K562 (cell line): ENCODE results near the gene ZFYVE27. TPM values are rescaled to one million over a fixed set of nuclear protein-coding genes. Genes with fewer than 3 reads are reported as not detected.

Source experiments
- ATAC-seq: fragments of 200-7000 bp; cut with Tn5 transposase; 3 replicates; pipeline ENCODE4 v1.9.1; 2020; ENCODE audit warnings: moderate library complexity
- BruUV-seq: library from RNA; stranded (reverse); fragments of 400-500 nt; replicated peaks from 2 replicates; lab custom pipeline; 2021; lab: Mats Ljungman, UMichigan
- CTCF ChIA-PET: fragments of 300-600 bp; formaldehyde crosslinking; extraction: SDS; loops from one replicate; lab custom pipeline; 2021; ENCODE audit warnings: low intra/inter-chr PET ratio; lab: Yijun Ruan, JAX
- POLR2A ChIA-PET: fragments of 300-600, 350-650 bp; sonication (Branson Sonifier 250); formaldehyde crosslinking; extraction: SDS; loops from one replicate; lab custom pipeline; 2021; ENCODE audit warnings: antibody characterized with exemption, inconsistent platforms; lab: Yijun Ruan, JAX
- DNase-seq, 4 experiments: peaks; one replicate each; pipeline versions ENCODE4 v3.0.0 to v3.0.0-alpha.2; 2011 to 2018; ENCODE audit warnings: low spot score in 3 of 4, mixed read lengths in 3 of 4; ENCODE audit errors: extremely low read depth in 1 of 4
- FAIRE-seq: peaks from 2 replicates; lab custom pipeline; 2011; peaks lifted over from hg19 to GRCh38; lab: Jason Lieb, UNC
- H2AFZ ChIP-seq: 2 replicates; pipeline ENCODE4 v1.6.0; 2011; ENCODE audit warnings: low read depth, low read length, control low read depth, inconsistent platforms
- H3K27ac ChIP-seq: fragments of 200-600 bp; 3 replicates; pipeline ENCODE4 v1.8.0; 2011; ENCODE audit warnings: low read depth, mild to moderate bottlenecking, control low read depth, inconsistent platforms, low read length, moderate library complexity, mixed read lengths; ENCODE audit errors: extremely low read depth
- H3K27me3 ChIP-seq, 2 experiments: fragments of 300-600 bp in 1 of 2; 2 replicates in 1 of 2; 3 replicates in 1 of 2; pipeline versions ENCODE4 v1.6.0 to v1.8.0; 2011; ENCODE audit warnings: inconsistent platforms in 2 of 2, low read length in 2 of 2, mild to moderate bottlenecking in 1 of 2, mixed read lengths in 1 of 2, moderate library complexity in 1 of 2; ENCODE audit not compliant: control insufficient read depth in 2 of 2, insufficient read depth in 2 of 2
- H3K36me3 ChIP-seq: fragments of 300-600 bp; 3 replicates; pipeline ENCODE4 v1.8.0; 2011; ENCODE audit warnings: mild to moderate bottlenecking, low read length, inconsistent platforms; ENCODE audit not compliant: control insufficient read depth, insufficient read depth
- H3K4me1 ChIP-seq, 2 experiments: fragments of 200-600 bp in 1 of 2; replicated peaks in 1 of 2; 2 replicates in 1 of 2; 3 replicates in 1 of 2; pipeline versions ENCODE4 v1.5.1 to v1.8.0; 2011; ENCODE audit warnings: inconsistent platforms in 2 of 2, low read length in 2 of 2, mild to moderate bottlenecking in 1 of 2, mixed read lengths in 1 of 2, moderate library complexity in 1 of 2; ENCODE audit not compliant: control insufficient read depth in 2 of 2, insufficient read depth in 2 of 2
- H3K4me2 ChIP-seq: 2 replicates; pipeline ENCODE4 v1.6.1; 2011; ENCODE audit warnings: low read length, control low read depth, inconsistent platforms, mixed read lengths; ENCODE audit not compliant: insufficient read depth
- H3K4me3 ChIP-seq: fragments of 200-600 bp; sonication (generic), shearing (Covaris generic); 2 replicates; pipeline ENCODE4 v1.5.1; 2016; ENCODE audit warnings: control low read depth, inconsistent platforms
- H3K79me2 ChIP-seq: fragments of 200-600 bp; 3 replicates; pipeline ENCODE4 v1.8.0; 2011; ENCODE audit warnings: low read length, inconsistent platforms; ENCODE audit not compliant: control insufficient read depth, insufficient read depth
- H3K9ac ChIP-seq, 2 experiments: 2 replicates each; pipeline versions ENCODE4 v1.6.0 to v1.6.1; 2011; ENCODE audit warnings: low read depth in 2 of 2, low read length in 2 of 2, control low read depth in 1 of 2, inconsistent platforms in 1 of 2, mild to moderate bottlenecking in 1 of 2, mixed read lengths in 1 of 2; ENCODE audit not compliant: insufficient read depth in 1 of 2
- H3K9me1 ChIP-seq: one replicate; pipeline ENCODE4 v1.6.0; 2011; ENCODE audit warnings: inconsistent platforms, mild to moderate bottlenecking, low read length, moderate library complexity; ENCODE audit not compliant: control insufficient read depth, insufficient read depth
- H3K9me3 ChIP-seq: replicated peaks from 2 replicates; pipeline ENCODE4 v1.5.1; 2011; ENCODE audit warnings: low read depth, low read length, inconsistent platforms; ENCODE audit not compliant: control insufficient read depth, insufficient read depth
- H4K20me1 ChIP-seq: replicated peaks from 2 replicates; pipeline ENCODE4 v1.6.1; 2011; ENCODE audit warnings: low read length, inconsistent platforms, mixed read lengths; ENCODE audit not compliant: control insufficient read depth, insufficient read depth
- ELF4 ChIP-seq: fragments of 450-650 bp; formaldehyde crosslinking; IDR thresholded peaks from 2 replicates; pipeline ENCODE4 v1.4.0; 2022; ENCODE audit warnings: missing genetic modification characterization
- EP300 ChIP-seq: IDR thresholded peaks from 2 replicates; pipeline ENCODE4 v1.6.1; 2012; ENCODE audit warnings: low read length, improper control_type of control experiment
- FOXJ2 ChIP-seq: fragments of 200-800 bp; sonication (Bioruptor generic); IDR thresholded peaks from 2 replicates; pipeline ENCODE4 v1.6.1; 2016; ENCODE audit warnings: missing genetic modification characterization, missing compliant biosample characterization
- FOXO4 ChIP-seq: fragments of 450-650 bp; formaldehyde crosslinking; IDR thresholded peaks from 2 replicates; pipeline ENCODE4 v1.4.0; 2020; ENCODE audit warnings: mild to moderate bottlenecking, moderate library complexity
- MCM2 ChIP-seq: fragments of 450-650 bp; IDR thresholded peaks from 2 replicates; pipeline ENCODE4 v1.6.1; 2017; ENCODE audit warnings: low read depth, mild to moderate bottlenecking
- NCOA2 ChIP-seq, 2 experiments: fragments of 450-650 bp; IDR thresholded peaks; 2 replicates each; pipeline ENCODE4 v1.6.1; 2018; ENCODE audit warnings: mild to moderate bottlenecking in 2 of 2, moderate library complexity in 1 of 2; ENCODE audit not compliant: partially characterized antibody in 2 of 2
- POLR2AphosphoS5 ChIP-seq: IDR thresholded peaks from 2 replicates; pipeline ENCODE4 v1.6.1; 2011; ENCODE audit warnings: mild to moderate bottlenecking, low read depth, low read length, moderate library complexity; ENCODE audit not compliant: control insufficient read depth, insufficient read depth
- SAFB ChIP-seq: fragments of 200-400 bp; formaldehyde crosslinking; IDR thresholded peaks from 2 replicates; pipeline ENCODE4 v1.6.1; 2017; ENCODE audit warnings: low read depth, low read length, borderline replicate concordance
- SAFB2 ChIP-seq: fragments of 200-400 bp; formaldehyde crosslinking; IDR thresholded peaks from 2 replicates; pipeline ENCODE4 v1.6.1; 2018; ENCODE audit warnings: borderline replicate concordance, low read length, low read depth, moderate library complexity; ENCODE audit not compliant: severe bottlenecking
- SMARCC2 ChIP-seq: fragments of 450-650 bp; IDR thresholded peaks from 2 replicates; pipeline ENCODE4 v1.6.1; 2017; ENCODE audit warnings: antibody characterized with exemption, moderate library complexity, mild to moderate bottlenecking, low read depth
- SRSF3 ChIP-seq: fragments of 200-400 bp; formaldehyde crosslinking; IDR thresholded peaks from 2 replicates; pipeline ENCODE4 v1.6.1; 2016; ENCODE audit warnings: mild to moderate bottlenecking, low read length, moderate library complexity; ENCODE audit not compliant: insufficient read depth
- ZFP30 ChIP-seq: fragments of 250-450 bp; sonication (Bioruptor Pico); IDR thresholded peaks from 2 replicates; pipeline ENCODE4 v1.8.0; 2022; ENCODE audit warnings: moderate library complexity, mild to moderate bottlenecking, inconsistent platforms, borderline replicate concordance
- WGBS: fragments of 100-300 bp; shearing (Covaris generic); methylation state at CpG from one replicate; pipeline ENCODE4 v1.1.6; 2016; ENCODE audit warnings: low coverage, mixed read lengths; ENCODE audit not compliant: insufficient coverage; ENCODE audit errors: missing lambda C conversion rate; 5-methylcytosine and 5-hydroxymethylcytosine counted together
- in situ Hi-C: fragments of 300-500 bp; cut with MboI; formaldehyde crosslinking; loops from 4 replicates; pipeline ENCODE4 v1.15.0; 2018; ENCODE audit warnings: inconsistent platforms, mixed read lengths
- intact Hi-C: fragments of 100-400 bp; cut with micrococcal nuclease; formaldehyde crosslinking; loops from 2 replicates; pipeline ENCODE4 v1.14.2; 2022
- polyA plus RNA-seq, 8 experiments: library from polyadenylated mRNA; depleted of rRNA in 4 of 8; stranded (reverse) in 5 of 8; unstranded in 3 of 8; fragments of >200 nt; fragmentation: Nextera tagmentation in 2 of 8; fragmentation: Illumina TruSeq in 1 of 8; extraction: Ambion mirVana in 2 of 8; extraction: Trizol in 1 of 8; gene quantifications; 2 replicates each; pipeline versions ENCODE4 v1.2.1 to v1.2.3, GENCODE V29; 2011 to 2014; ENCODE audit warnings: inconsistent platforms in 1 of 8, missing spikeins in 1 of 8
- total RNA-seq, 7 experiments: library from RNA; depleted of rRNA in 6 of 7; stranded (reverse); fragments of >200 nt in 6 of 7; fragmentation: Illumina TruSeq in 2 of 7; extraction: Trizol in 2 of 7; gene quantifications; 2 replicates each; pipeline versions ENCODE4 v1.2.1 to v1.2.3, GENCODE V29; 2011 to 2021; ENCODE audit warnings: low replicate concordance in 1 of 7
- TF ChIP-seq, protein P1 (sequence below): fragments of 450-650 bp; formaldehyde crosslinking; IDR thresholded peaks from 2 replicates; pipeline ENCODE4 v1.4.0; 2020; ENCODE audit warnings: mild to moderate bottlenecking, moderate library complexity
- TF ChIP-seq, protein P2 (sequence below): sonication (generic); formaldehyde crosslinking; IDR thresholded peaks from 2 replicates; pipeline ENCODE4 v1.8.1; 2023; ENCODE audit warnings: mild to moderate bottlenecking, missing genetic modification reagents
- TF ChIP-seq, protein P3 (sequence below): fragments of 250-450 bp; sonication (Bioruptor Pico); IDR thresholded peaks from 2 replicates; pipeline ENCODE4 v1.8.0; 2021; ENCODE audit warnings: mild to moderate bottlenecking, moderate library complexity

The ZFYVE27 gene
- total and polyA plus RNA-seq, 9 of the 15 experiments (the other 6 are each of a cell fraction or from before 2014, with no cell fraction given) = 0.81 to 21.9 (median 15.3) TPM

GRCh38 chr10:97705006-97705670 lies 31.8 kb upstream of the ZFYVE27 start:
- Histone ChIP-seq H3K9me1 (no peaks in the 10 kb centered on the region), H3K79me2 (no peaks in the 10 kb centered on the region), H3K9me3 (no peaks in the 10 kb centered on the region), H4K20me1 (no peaks in the 10 kb centered on the region; the same call in 1 of the 2 replicates), H3K9ac (no peak overlapping the region), H3K36me3 (no peaks in the 10 kb centered on the region), H3K27me3 (no peaks in the 10 kb centered on the region), H3K4me3 (no peak overlapping the region), H3K27ac (no peak overlapping the region), H2AFZ (no peak overlapping the region), H3K4me1 (peaks cover 0 to 3% of the 10 kb centered on the region in 2 experiments; a peak in 4 of 5 replicates), H3K4me2 (no peak overlapping the region)
- 38% methylated on average over 3 of the region's 3 CpGs for WGBS
- no peak for DNase-seq
- BruUV-seq = no TSS peak
- CTCF ChIA-PET = no interaction called here
- intact Hi-C loops (no loop called here), in situ Hi-C loops (no loop called here)
- ATAC-seq = no peak
- no peak for FAIRE-seq
- POLR2A ChIA-PET = interaction anchor here (1.3 to 1.4 kb wide), 2 partner anchors 10 to 18 kb away, joined by 3 read pairs; partner anchors contain the start of gene AVPI1
- TF ChIP-seq POLR2AphosphoS5 (no peak), SAFB2 (no peak), SRSF3 (no peak), NCOA2 (IDR thresholded peaks at IDR 0.05; ENCODE audit: partially characterized antibody in 2 of 2) (no peak), MCM2 (no peak), SMARCC2 (no peak), EP300 (no peak), ZFP30 (no peak), FOXO4 (no peak), ELF4 (CRISPR knock-in tag) (no peak), FOXJ2 (tag) (no peak), SAFB (no peak)
- TF ChIP-seq, protein P1, sequence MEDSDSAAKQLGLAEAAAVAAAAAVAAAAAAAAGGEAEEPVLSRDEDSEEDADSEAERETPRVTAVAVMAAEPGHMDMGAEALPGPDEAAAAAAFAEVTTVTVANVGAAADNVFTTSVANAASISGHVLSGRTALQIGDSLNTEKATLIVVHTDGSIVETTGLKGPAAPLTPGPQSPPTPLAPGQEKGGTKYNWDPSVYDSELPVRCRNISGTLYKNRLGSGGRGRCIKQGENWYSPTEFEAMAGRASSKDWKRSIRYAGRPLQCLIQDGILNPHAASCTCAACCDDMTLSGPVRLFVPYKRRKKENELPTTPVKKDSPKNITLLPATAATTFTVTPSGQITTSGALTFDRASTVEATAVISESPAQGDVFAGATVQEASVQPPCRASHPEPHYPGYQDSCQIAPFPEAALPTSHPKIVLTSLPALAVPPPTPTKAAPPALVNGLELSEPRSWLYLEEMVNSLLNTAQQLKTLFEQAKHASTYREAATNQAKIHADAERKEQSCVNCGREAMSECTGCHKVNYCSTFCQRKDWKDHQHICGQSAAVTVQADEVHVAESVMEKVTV (CRISPR knock-in tag) = no peak
- TF ChIP-seq, protein P2, sequence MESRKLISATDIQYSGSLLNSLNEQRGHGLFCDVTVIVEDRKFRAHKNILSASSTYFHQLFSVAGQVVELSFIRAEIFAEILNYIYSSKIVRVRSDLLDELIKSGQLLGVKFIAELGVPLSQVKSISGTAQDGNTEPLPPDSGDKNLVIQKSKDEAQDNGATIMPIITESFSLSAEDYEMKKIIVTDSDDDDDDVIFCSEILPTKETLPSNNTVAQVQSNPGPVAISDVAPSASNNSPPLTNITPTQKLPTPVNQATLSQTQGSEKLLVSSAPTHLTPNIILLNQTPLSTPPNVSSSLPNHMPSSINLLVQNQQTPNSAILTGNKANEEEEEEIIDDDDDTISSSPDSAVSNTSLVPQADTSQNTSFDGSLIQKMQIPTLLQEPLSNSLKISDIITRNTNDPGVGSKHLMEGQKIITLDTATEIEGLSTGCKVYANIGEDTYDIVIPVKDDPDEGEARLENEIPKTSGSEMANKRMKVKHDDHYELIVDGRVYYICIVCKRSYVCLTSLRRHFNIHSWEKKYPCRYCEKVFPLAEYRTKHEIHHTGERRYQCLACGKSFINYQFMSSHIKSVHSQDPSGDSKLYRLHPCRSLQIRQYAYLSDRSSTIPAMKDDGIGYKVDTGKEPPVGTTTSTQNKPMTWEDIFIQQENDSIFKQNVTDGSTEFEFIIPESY (CRISPR knock-in tag) = no peak
- TF ChIP-seq, protein P3, sequence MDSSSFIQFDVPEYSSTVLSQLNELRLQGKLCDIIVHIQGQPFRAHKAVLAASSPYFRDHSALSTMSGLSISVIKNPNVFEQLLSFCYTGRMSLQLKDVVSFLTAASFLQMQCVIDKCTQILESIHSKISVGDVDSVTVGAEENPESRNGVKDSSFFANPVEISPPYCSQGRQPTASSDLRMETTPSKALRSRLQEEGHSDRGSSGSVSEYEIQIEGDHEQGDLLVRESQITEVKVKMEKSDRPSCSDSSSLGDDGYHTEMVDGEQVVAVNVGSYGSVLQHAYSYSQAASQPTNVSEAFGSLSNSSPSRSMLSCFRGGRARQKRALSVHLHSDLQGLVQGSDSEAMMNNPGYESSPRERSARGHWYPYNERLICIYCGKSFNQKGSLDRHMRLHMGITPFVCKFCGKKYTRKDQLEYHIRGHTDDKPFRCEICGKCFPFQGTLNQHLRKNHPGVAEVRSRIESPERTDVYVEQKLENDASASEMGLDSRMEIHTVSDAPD (CRISPR knock-in tag) = no peak
